ENCODE data around the gene SH2D4B.

DNA sequence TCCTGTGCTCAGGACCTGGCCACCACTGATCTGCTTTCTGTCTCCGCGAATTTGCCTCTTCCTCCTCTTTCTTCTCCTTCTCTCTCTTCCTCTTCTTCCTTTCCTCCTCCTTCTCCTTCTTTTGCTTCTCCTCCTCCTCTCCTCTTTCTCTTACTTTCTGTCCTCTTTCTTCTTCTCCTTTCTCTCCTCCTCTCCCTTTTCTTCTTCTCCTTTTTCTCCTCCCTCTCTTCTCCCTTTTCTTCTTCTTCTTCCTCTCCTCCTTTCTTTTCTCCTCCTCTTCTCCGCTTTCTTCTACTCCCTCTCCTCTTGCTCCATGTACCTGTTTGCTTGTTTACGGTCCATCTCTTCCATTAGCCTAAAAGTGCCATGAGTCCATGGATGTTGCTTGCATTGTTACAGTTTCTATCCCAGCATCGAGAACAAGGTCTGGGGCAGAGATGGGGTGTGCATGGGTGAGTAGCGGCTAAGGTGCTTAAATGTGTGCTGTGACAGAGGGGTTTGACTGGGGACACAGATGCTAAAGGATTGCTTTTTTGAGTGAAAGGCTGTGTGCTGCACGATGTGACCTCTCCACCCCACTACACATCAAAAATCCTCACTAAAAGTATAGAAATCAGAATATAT is 7.7 kb downstream of the SH2D4B start:
- TF ChIP-seq ZFP3 (CRISPR knock-in tag; IDR thresholded peaks at IDR 0.05) (no peak), ZNF565 (CRISPR knock-in tag; conservative IDR thresholded peaks at IDR 0.05; ENCODE audit: low read depth) (no peak)
